Suprapubic skin (tissue), 4 donors: ENCODE measurements around the gene P3H1. TPM values are rescaled to one million over a fixed set of nuclear protein-coding genes. Genes with fewer than 3 reads are reported as not detected.
A peak's percentile ranks its signal among the peaks of the same experiment; 100 is the strongest.

Experiments
- DNase-seq, 2 donors: peaks; one replicate each; pipeline ENCODE4 v3.0.0-alpha.2; 2019; ENCODE audit warnings: low spot score in 2 of 2
- H3K27ac ChIP-seq: fragments of 200-600 bp; sonication (generic); one replicate; pipeline ENCODE4 v1.5.1; 2019
- H3K27me3 ChIP-seq: fragments of 200-600 bp; sonication (generic); one replicate; pipeline ENCODE4 v1.5.1; 2019
- H3K36me3 ChIP-seq: fragments of 200-600 bp; sonication (generic); one replicate; pipeline ENCODE4 v1.5.1; 2019
- H3K4me1 ChIP-seq: fragments of 200-600 bp; sonication (generic); one replicate; pipeline ENCODE4 v1.5.1; 2019
- H3K4me3 ChIP-seq: fragments of 200-600 bp; sonication (generic); one replicate; pipeline ENCODE4 v1.5.1; 2019; ENCODE audit warnings: mild to moderate bottlenecking
- H3K9me3 ChIP-seq: fragments of 200-600 bp; sonication (generic); one replicate; pipeline ENCODE4 v1.5.1; 2019
- CTCF ChIP-seq, 2 donors: fragments of 200-600 bp in 1 of 2; fragments of 450-650 bp in 1 of 2; sonication (generic) in 1 of 2; IDR thresholded peaks; one replicate each; pipeline ENCODE4 v1.5.1; 2016 to 2019; ENCODE audit warnings: antibody characterized with exemption in 2 of 2, mild to moderate bottlenecking in 1 of 2, moderate library complexity in 1 of 2
- EP300 ChIP-seq: sonication (generic); formaldehyde crosslinking; IDR thresholded peaks from one replicate; pipeline ENCODE4 v1.6.1; 2017; ENCODE audit warnings: antibody characterized with exemption
- POLR2A ChIP-seq, 2 donors: fragments of 450-650 bp; IDR thresholded peaks; one replicate each; pipeline ENCODE4 v1.6.1; 2017; ENCODE audit warnings: antibody characterized with exemption in 2 of 2, mild to moderate bottlenecking in 2 of 2, moderate library complexity in 2 of 2
- POLR2AphosphoS5 ChIP-seq, 3 donors: sonication (generic); formaldehyde crosslinking; IDR thresholded peaks; one replicate each; pipeline ENCODE4 v1.6.1; 2017; ENCODE audit warnings: antibody characterized with exemption in 3 of 3
- WGBS: methylation state at CpG from one replicate; pipeline ENCODE4 v1.1.5; 2018; 5-methylcytosine and 5-hydroxymethylcytosine counted together
- total RNA-seq, 4 donors: library from RNA; depleted of rRNA; stranded (reverse); fragments of >200 nt; gene quantifications; one replicate each; pipeline ENCODE4 v1.1.0, GENCODE V29; 2016

The P3H1 gene
- total RNA-seq, 4 donors from 2014 or later: 12.5 to 19.8 (median 16.1) TPM

- H3K4me3 ChIP-seq: no peak overlapping the region
- no peaks in the 10 kb centered on the region for H3K27me3 ChIP-seq
- H3K27ac ChIP-seq: no peak overlapping the region
- WGBS: 89% methylated on average over 4 of the region's 4 CpGs
- TF ChIP-seq EP300 (no peak), POLR2AphosphoS5 (IDR thresholded peaks at IDR 0.05) (no peak), CTCF (IDR thresholded peaks at IDR 0.05) (no peak), POLR2A (IDR thresholded peaks at IDR 0.05) (no peak)
- H3K9me3 ChIP-seq: no peaks in the 10 kb centered on the region
- peaks cover 36% of the 10 kb centered on the region for H3K4me1 ChIP-seq
- no peak for DNase-seq
- H3K36me3 ChIP-seq: peaks cover 11% of the 10 kb centered on the region
These were observed 25.1 kb downstream of the P3H1 start for GRCh38 chr1:42741706-42742105.

- Histone ChIP-seq H3K4me3 (no peak overlapping the region), H3K27ac (no peak overlapping the region), H3K9me3 (no peaks in the 10 kb centered on the region), H3K4me1 (peaks cover 43% of the 10 kb centered on the region), H3K27me3 (no peaks in the 10 kb centered on the region), H3K36me3 (peaks cover 4% of the 10 kb centered on the region)
- DNase-seq: no peak
- WGBS: 80% methylated on average over 11 of the region's 19 CpGs
- TF ChIP-seq POLR2AphosphoS5 (IDR thresholded peaks at IDR 0.05): no peak
- TF ChIP-seq POLR2A (IDR thresholded peaks at IDR 0.05): no peak
These were observed 25.8 kb downstream of the P3H1 start for GRCh38 chr1:42740851-42741580.

GRCh38 chr1:42739753-42740700, 26.8 kb downstream of the P3H1 start, which contains the start of gene CLDN19:
CLDN19 (minus strand) TSS chr1:42740236; CDS start chr1:42740063, 173 bp downstream.
- Histone ChIP-seq H3K36me3 (no peaks in the 10 kb centered on the region), H3K9me3 (no peaks in the 10 kb centered on the region), H3K4me1 (peaks cover 49% of the 10 kb centered on the region), H3K27me3 (no peaks in the 10 kb centered on the region), H3K27ac (no peak within 1 kb of the TSS), H3K4me3 (no peak within 1 kb of the TSS)
- WGBS: 65% methylated on average over 8 of the region's 27 CpGs
- TF ChIP-seq CTCF (IDR thresholded peaks at IDR 0.05) (no peak), EP300 (no peak), POLR2A (IDR thresholded peaks at IDR 0.05) (no peak), POLR2AphosphoS5 (IDR thresholded peaks at IDR 0.05) (no peak)
- DNase-seq: no peak

- Histone ChIP-seq H3K4me3 (no peak overlapping the region), H3K4me1 (peaks cover 46% of the 10 kb centered on the region), H3K36me3 (no peaks in the 10 kb centered on the region), H3K27ac (no peak overlapping the region), H3K9me3 (no peaks in the 10 kb centered on the region), H3K27me3 (no peaks in the 10 kb centered on the region)
- peak in 1 of 2 donors; percentile 65 for DNase-seq
- no peak for TF ChIP-seq POLR2A (IDR thresholded peaks at IDR 0.05)
- no peak for TF ChIP-seq EP300
- TF ChIP-seq POLR2AphosphoS5 (IDR thresholded peaks at IDR 0.05): no peak
- TF ChIP-seq CTCF (IDR thresholded peaks at IDR 0.05): no peak
- 92% methylated on average over 2 of the region's 8 CpGs for WGBS
These were observed 28.1 kb downstream of the P3H1 start for GRCh38 chr1:42738678-42739226.

GRCh38 chr1:42737986-42738677, 28.7 kb downstream of the P3H1 start:
- Histone ChIP-seq H3K27ac (no peak overlapping the region), H3K4me3 (no peak overlapping the region), H3K27me3 (no peaks in the 10 kb centered on the region), H3K36me3 (no peaks in the 10 kb centered on the region), H3K4me1 (peaks cover 42% of the 10 kb centered on the region), H3K9me3 (no peaks in the 10 kb centered on the region)
- WGBS: 90% methylated on average over 8 of the region's 21 CpGs
- TF ChIP-seq POLR2A (IDR thresholded peaks at IDR 0.05) (no peak), POLR2AphosphoS5 (IDR thresholded peaks at IDR 0.05) (no peak), CTCF (IDR thresholded peaks at IDR 0.05) (no peak), EP300 (no peak)
- DNase-seq: peak in 1 of 2 donors; percentile 69
